ENCODE data around the gene ROCK2. TPM values are rescaled to one million over a fixed set of nuclear protein-coding genes. Genes with fewer than 3 reads are reported as not detected.

Gene ROCK2
- polyA plus RNA-seq, 1 of the 3 experiments (the other 2 are of a cell fraction) = 4.2 TPM

DNA sequence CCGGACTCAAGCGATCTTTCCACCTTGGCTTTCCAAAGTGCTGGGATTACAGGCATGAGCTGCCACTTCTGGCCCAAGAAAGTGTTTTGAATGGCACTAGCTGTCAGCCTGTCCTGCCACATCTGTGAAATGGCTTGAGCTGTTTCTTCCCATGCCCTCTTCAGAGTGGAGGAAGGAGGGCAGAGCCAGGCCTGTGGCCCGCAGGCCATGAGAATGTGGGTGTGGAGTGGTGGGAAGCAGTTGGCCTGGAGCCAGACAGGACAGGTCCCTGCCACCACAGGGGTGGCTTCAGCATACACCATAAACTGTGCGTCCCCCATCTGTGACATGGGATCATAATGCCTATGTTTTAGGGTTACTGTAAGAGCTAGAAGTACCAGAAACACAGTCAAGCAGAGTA is 182.7 kb downstream of the ROCK2 start (continued):
- TF ChIP-seq EZH2phosphoT487 (IDR thresholded peaks at IDR 0.05; ENCODE audit: borderline replicate concordance, low read depth) = no peak
- TF ChIP-seq EP300 (IDR thresholded peaks at IDR 0.05; ENCODE audit: borderline replicate concordance in 1 of 2, low read depth in 1 of 2, low read length in 1 of 2) = no peak
- no peak for TF ChIP-seq TAF1 (IDR thresholded peaks at IDR 0.05; ENCODE audit: borderline replicate concordance, low read depth, low read length)

DNA sequence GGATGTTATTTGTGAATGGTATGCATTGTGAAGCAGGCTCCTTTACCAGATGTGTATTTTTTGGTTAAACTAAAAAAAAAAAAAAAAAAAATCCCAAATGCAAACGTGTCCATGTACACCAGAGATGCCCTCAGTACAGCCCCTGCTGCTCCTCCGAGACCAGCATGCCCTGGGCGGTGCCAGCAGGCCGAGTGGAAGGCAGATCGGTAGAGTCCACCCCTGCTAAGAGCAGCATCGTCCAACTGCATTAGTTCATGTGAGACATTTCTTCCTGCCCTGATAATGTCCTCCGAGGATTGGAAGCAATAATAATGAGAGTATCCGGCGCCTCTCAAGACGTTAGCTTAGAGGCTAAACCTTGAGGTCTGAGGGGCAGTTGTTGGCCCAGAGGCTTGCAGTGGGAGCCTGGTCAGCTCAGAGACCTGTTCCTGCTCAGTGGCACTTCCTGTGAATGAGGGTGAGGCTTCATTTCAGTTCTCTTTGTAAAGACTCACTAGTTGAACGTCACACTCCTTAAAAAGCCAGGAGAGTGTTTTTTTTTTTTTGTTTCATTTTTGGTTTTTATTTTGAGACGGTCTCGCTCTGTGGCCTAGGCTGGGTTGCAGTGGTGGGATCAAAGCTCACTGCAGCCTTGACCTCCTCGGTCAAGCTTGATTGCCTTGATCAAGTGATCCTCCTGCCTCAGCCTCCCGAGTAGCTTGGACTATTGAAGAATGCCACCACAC is 183.5 kb downstream of the ROCK2 start:
- TF ChIP-seq RXRA (IDR thresholded peaks at IDR 0.05; ENCODE audit: borderline replicate concordance, low read depth) (no peak), TCF12 (IDR thresholded peaks at IDR 0.05) (no peak), POLR2AphosphoS5 (IDR thresholded peaks at IDR 0.05; ENCODE audit: low read depth, low read length) (no peak), RCOR1 (IDR thresholded peaks at IDR 0.05; ENCODE audit: low read length) (no peak), NRF1 (IDR thresholded peaks at IDR 0.05; ENCODE audit: low read depth, low read length) (no peak), SIN3A (IDR thresholded peaks at IDR 0.05; ENCODE audit: borderline replicate concordance, low read depth, low read length) (no peak), USF1 (IDR thresholded peaks at IDR 0.05; ENCODE audit: borderline replicate concordance, low read depth) (no peak)
- TF ChIP-seq, protein P1, sequence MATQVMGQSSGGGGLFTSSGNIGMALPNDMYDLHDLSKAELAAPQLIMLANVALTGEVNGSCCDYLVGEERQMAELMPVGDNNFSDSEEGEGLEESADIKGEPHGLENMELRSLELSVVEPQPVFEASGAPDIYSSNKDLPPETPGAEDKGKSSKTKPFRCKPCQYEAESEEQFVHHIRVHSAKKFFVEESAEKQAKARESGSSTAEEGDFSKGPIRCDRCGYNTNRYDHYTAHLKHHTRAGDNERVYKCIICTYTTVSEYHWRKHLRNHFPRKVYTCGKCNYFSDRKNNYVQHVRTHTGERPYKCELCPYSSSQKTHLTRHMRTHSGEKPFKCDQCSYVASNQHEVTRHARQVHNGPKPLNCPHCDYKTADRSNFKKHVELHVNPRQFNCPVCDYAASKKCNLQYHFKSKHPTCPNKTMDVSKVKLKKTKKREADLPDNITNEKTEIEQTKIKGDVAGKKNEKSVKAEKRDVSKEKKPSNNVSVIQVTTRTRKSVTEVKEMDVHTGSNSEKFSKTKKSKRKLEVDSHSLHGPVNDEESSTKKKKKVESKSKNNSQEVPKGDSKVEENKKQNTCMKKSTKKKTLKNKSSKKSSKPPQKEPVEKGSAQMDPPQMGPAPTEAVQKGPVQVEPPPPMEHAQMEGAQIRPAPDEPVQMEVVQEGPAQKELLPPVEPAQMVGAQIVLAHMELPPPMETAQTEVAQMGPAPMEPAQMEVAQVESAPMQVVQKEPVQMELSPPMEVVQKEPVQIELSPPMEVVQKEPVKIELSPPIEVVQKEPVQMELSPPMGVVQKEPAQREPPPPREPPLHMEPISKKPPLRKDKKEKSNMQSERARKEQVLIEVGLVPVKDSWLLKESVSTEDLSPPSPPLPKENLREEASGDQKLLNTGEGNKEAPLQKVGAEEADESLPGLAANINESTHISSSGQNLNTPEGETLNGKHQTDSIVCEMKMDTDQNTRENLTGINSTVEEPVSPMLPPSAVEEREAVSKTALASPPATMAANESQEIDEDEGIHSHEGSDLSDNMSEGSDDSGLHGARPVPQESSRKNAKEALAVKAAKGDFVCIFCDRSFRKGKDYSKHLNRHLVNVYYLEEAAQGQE (IDR thresholded peaks at IDR 0.05; ENCODE audit: low read depth, low read length) = no peak
- Histone ChIP-seq H3K4me2 (no peak overlapping the region), H3K36me3 (replicated peaks in 1 of 2; ENCODE audit: control insufficient read depth in 1 of 2, insufficient read depth in 2 of 2, low read length in 1 of 2) (peaks cover 3 to 4% of the 10 kb centered on the region in 2 experiments), H3K27me3 (ENCODE audit: insufficient read depth) (no peaks in the 10 kb centered on the region), H3K9ac (no peak overlapping the region), H3K27ac (ENCODE audit: low read depth in 2 of 2, low read length in 1 of 2) (no peak overlapping the region), H3K4me3 (ENCODE audit: low read depth in 2 of 2, low read length in 1 of 2) (no peak overlapping the region), H3K9me3 (no peaks in the 10 kb centered on the region), H3K79me2 (ENCODE audit: insufficient read depth) (peaks cover 12% of the 10 kb centered on the region; the same call in 1 of the 2 replicates), H3F3A (replicated peaks; ENCODE audit: insufficient read depth) (no peaks in the 10 kb centered on the region), H2AFZ (ENCODE audit: low read depth) (no peak overlapping the region), H3K4me1 (ENCODE audit: control insufficient read depth in 1 of 2, insufficient read depth in 2 of 2, low read depth in 1 of 2, low read length in 1 of 2) (peaks cover 0 to 26% of the 10 kb centered on the region in 2 experiments; a peak in 1 of 4 replicates), H4K20me1 (ENCODE audit: insufficient read depth) (no peaks in the 10 kb centered on the region), H3K9me2 (no peaks in the 10 kb centered on the region)
- ChIA-PET CTCF (interaction anchor here (0.9 to 3.0 kb wide), 5 partner anchors 28 to 347 kb away, joined by 3 to 26 read pairs (median 5); a partner anchor contains a TSS), POLR2A (no interaction called here)
- WGBS (ENCODE audit: low lambda C conversion rate) = 88% methylated on average over 15 of the region's 15 CpGs
- DNase-seq = no peak

All from SK-N-SH (cell line).